Ovary (tissue), 3 donors: ENCODE data around the gene RASSF10.

Experiments used
- POLR2A ChIP-seq: fragments of 450-650 bp; IDR thresholded peaks from one replicate; pipeline ENCODE4 v1.6.1; 2017; ENCODE audit warnings: antibody characterized with exemption, mild to moderate bottlenecking, moderate library complexity
- TF ChIP-seq, protein P1 (sequence below), 3 donors: fragments of 450-650 bp in 2 of 3; fragments of 200-600 bp in 1 of 3; IDR thresholded peaks; one replicate each; pipeline versions ENCODE4 v1.5.1 to v1.8.0; 2016 to 2022; ENCODE audit warnings: antibody characterized with exemption in 3 of 3, mild to moderate bottlenecking in 1 of 3
- donor health status: DM: no; HTN: no; CAD: no.

GRCh38 chr11:13023423-13023822 is 14.3 kb downstream of the RASSF10 start:
- TF ChIP-seq POLR2A = no peak
- TF ChIP-seq, protein P1, sequence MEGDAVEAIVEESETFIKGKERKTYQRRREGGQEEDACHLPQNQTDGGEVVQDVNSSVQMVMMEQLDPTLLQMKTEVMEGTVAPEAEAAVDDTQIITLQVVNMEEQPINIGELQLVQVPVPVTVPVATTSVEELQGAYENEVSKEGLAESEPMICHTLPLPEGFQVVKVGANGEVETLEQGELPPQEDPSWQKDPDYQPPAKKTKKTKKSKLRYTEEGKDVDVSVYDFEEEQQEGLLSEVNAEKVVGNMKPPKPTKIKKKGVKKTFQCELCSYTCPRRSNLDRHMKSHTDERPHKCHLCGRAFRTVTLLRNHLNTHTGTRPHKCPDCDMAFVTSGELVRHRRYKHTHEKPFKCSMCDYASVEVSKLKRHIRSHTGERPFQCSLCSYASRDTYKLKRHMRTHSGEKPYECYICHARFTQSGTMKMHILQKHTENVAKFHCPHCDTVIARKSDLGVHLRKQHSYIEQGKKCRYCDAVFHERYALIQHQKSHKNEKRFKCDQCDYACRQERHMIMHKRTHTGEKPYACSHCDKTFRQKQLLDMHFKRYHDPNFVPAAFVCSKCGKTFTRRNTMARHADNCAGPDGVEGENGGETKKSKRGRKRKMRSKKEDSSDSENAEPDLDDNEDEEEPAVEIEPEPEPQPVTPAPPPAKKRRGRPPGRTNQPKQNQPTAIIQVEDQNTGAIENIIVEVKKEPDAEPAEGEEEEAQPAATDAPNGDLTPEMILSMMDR (IDR thresholded peaks at IDR 0.05) = no peak
